ENCODE results near the gene WDR53. TPM values are rescaled to one million over a fixed set of nuclear protein-coding genes. Genes with fewer than 3 reads are reported as not detected.

WDR53 gene
- total and polyA plus RNA-seq, 9 of the 15 experiments (the other 6 are each of a cell fraction or from before 2014, with no cell fraction given) = 13.0 to 34.5 (median 20.9) TPM

DNA sequence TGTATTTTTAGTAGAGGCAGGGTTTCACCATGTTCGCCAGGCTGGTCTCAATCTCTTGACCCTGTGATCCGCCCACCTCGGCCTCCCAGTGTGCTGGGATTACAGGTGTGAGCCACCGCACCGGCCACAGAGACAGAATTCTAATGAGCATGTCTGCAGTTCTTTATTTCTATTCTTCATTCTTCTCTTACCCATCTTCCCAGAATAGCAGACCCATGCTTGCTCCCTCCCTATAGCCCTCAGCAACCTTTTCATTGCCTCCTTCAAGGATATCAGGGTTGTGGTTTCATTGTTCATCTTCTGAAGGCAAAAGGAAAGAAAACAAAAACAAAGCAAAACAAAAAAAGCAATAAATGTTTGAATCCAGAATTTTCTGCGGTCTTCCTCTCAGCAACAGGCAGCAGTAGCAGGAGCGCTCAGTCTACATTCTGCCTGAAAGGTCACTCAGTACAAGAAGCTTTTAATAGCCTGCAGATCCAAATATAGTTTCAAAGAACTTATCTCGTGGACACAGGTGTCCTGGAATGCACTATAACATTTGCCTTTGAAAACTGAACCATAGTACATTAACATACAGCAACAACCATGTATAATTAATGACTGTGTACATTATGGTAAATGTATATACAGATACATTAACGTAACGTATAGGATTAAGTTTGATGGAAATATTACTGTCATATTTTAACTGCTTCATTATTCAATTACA, 53.3 kb downstream of the WDR53 start, which contains the start of gene SMCO1 (continued):
- TF ChIP-seq MTF1 (CRISPR knock-in tag; IDR thresholded peaks at IDR 0.05; ENCODE audit: borderline replicate concordance) (no peak), RNF2 (IDR thresholded peaks at IDR 0.05) (no peak), SMAD3 (CRISPR knock-in tag; conservative IDR thresholded peaks at IDR 0.05) (no peak), XRCC4 (IDR thresholded peaks at IDR 0.05; ENCODE audit: extremely low read depth, insufficient read depth, insufficient read length) (no peak), BACH1 (tag; IDR thresholded peaks at IDR 0.05) (no peak), HNRNPLL (IDR thresholded peaks at IDR 0.05; ENCODE audit: low read depth, low read length, poor library complexity, severe bottlenecking) (no peak), ZNF780A (CRISPR knock-in tag; IDR thresholded peaks at IDR 0.05) (no peak), HMGN3 (IDR thresholded peaks at IDR 0.05; ENCODE audit: borderline replicate concordance, extremely low read depth, insufficient read length, low read depth, low read length) (no peak), MEF2A (IDR thresholded peaks at IDR 0.05; ENCODE audit: control insufficient read depth, low read depth, low read length) (peak; percentile 99), ZBED1 (IDR thresholded peaks at IDR 0.05) (no peak), ZC3H4 (CRISPR knock-in tag; IDR thresholded peaks at IDR 0.05; ENCODE audit: borderline replicate concordance) (no peak), CREBBP (IDR thresholded peaks at IDR 0.05; ENCODE audit: low read depth, low read length) (no peak), ESRRA (IDR thresholded peaks at IDR 0.05; ENCODE audit: borderline replicate concordance, low read depth) (peak; percentile 31; the same call in 1 of the 2 replicates), TCF7L2 (IDR thresholded peaks at IDR 0.05; ENCODE audit: low read depth, low read length) (no peak), HNRNPUL1 (IDR thresholded peaks at IDR 0.05; ENCODE audit: low read length) (no peak), PATZ1 (CRISPR knock-in tag; IDR thresholded peaks at IDR 0.05; ENCODE audit: borderline replicate concordance) (no peak), CC2D1A (IDR thresholded peaks at IDR 0.05) (no peak), CHCHD3 (CRISPR knock-in tag; IDR thresholded peaks at IDR 0.05) (no peak), RBFOX2 (IDR thresholded peaks at IDR 0.05; ENCODE audit: low read depth, low read length) (no peak), ATF7 (IDR thresholded peaks at IDR 0.05) (no peak), RBBP5 (IDR thresholded peaks at IDR 0.05; ENCODE audit: borderline replicate concordance, insufficient read depth, low read length, poor library complexity, severe bottlenecking) (no peak), ZNF133 (CRISPR knock-in tag; IDR thresholded peaks at IDR 0.05) (no peak), RFX1 (IDR thresholded peaks at IDR 0.05) (no peak; the same call in 1 of the 2 replicates), CBFA2T3 (IDR thresholded peaks at IDR 0.05) (peak; percentile 86), ZNF175 (CRISPR knock-in tag; IDR thresholded peaks at IDR 0.05; ENCODE audit: low read depth) (no peak)
- TF ChIP-seq, protein P1, sequence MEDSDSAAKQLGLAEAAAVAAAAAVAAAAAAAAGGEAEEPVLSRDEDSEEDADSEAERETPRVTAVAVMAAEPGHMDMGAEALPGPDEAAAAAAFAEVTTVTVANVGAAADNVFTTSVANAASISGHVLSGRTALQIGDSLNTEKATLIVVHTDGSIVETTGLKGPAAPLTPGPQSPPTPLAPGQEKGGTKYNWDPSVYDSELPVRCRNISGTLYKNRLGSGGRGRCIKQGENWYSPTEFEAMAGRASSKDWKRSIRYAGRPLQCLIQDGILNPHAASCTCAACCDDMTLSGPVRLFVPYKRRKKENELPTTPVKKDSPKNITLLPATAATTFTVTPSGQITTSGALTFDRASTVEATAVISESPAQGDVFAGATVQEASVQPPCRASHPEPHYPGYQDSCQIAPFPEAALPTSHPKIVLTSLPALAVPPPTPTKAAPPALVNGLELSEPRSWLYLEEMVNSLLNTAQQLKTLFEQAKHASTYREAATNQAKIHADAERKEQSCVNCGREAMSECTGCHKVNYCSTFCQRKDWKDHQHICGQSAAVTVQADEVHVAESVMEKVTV (CRISPR knock-in tag; IDR thresholded peaks at IDR 0.05) = no peak
- TF ChIP-seq, protein P2, sequence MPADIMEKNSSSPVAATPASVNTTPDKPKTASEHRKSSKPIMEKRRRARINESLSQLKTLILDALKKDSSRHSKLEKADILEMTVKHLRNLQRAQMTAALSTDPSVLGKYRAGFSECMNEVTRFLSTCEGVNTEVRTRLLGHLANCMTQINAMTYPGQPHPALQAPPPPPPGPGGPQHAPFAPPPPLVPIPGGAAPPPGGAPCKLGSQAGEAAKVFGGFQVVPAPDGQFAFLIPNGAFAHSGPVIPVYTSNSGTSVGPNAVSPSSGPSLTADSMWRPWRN (IDR thresholded peaks at IDR 0.05; ENCODE audit: low read depth) = 0 out of 2 replicates have a peak, but pooled peaks have one; percentile 23
